Posterior cingulate gyrus (tissue), 11 donors: ENCODE measurements around the gene FAM240A.
A peak's percentile ranks its signal among the peaks of the same experiment; 100 is the strongest.

ENCODE experiments used
- DNase-seq, 10 donors: peaks; one replicate each; pipeline versions ENCODE4 v3.0.0 to v3.0.0-alpha.2; 2020 to 2021; ENCODE audit warnings: mixed read lengths in 3 of 10
- intact Hi-C: fragments of 100-400 bp; cut with DNase I; formaldehyde crosslinking; loops from one replicate; pipeline ENCODE4 v1.15.1; 2023

The FAM240A gene

DNA sequence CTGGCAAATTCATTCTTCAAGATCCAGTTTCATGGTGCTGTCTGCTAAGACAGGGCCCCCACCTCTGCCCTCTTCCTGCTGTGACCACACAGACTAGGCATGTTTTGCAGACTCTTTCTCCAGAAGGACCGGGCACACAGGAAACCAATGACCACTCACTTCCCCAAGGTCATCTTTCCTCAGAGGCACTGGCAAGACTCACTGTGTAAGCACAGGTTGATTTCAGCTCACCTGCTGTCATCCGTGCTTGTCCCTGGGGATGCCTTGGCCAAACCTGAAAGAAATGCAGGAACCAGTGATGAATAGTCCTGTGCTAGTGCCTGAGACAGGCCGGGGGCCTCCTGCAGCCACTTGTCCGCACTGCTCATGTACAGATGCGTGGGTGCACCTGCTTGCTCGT, 47.7 kb downstream of the FAM240A start:
- intact Hi-C loops = no loop called here

DNA sequence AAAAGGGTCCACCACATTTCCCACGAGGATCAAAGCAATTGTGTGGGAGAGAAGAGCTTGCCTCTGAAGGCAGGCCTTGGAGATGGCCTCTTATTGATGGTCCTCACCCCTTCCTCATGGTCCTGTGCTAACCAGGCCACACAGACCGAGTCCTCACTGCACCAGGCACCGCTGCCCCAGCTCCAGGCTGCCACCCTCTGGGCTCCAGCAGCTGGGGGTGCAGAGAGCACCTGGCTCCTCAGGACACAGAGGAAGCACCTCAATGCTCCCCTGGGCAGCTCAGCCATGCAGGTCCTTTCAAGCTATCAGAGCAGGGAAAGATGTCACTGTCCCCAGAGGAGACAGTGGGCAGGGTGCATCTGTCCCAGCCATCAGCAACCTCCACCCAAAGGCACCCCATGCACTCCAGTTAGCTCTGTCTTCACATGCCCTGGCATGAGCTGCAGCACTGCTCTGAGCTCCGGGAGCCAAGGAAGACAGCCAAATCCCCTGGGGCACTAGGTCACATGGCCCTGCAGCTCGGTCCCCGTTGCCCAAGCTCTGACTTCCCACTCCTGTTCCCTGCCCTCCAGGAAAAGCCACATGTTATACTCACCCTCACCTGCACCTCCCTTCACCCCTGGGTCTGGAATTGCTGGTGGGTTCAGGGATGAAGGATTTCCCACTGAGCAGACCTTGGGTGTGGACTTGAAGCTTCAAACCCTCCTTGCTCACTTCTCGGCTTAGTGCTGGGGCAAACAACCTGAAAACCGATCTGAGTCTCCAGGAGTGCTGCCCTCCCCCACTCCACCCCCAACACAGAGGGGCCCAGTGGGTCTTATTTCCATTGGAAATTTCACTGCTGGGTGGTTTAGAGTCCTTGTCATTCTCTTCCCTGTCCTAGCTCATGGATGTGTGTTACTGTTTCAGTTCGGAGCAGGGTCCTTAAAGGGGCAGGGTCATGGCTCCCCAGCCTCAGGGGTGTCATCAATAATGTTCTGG, 48.5 kb downstream of the FAM240A start:
- DNase-seq = peak in 3 of 10 donors; percentile 4 to 74 (median 59)
- intact Hi-C loops = no loop called here

More for the DNA sequence above, 47.7 kb downstream of the FAM240A start:
- DNase-seq = peak in 2 of 10 donors; percentile 3 to 9

DNA sequence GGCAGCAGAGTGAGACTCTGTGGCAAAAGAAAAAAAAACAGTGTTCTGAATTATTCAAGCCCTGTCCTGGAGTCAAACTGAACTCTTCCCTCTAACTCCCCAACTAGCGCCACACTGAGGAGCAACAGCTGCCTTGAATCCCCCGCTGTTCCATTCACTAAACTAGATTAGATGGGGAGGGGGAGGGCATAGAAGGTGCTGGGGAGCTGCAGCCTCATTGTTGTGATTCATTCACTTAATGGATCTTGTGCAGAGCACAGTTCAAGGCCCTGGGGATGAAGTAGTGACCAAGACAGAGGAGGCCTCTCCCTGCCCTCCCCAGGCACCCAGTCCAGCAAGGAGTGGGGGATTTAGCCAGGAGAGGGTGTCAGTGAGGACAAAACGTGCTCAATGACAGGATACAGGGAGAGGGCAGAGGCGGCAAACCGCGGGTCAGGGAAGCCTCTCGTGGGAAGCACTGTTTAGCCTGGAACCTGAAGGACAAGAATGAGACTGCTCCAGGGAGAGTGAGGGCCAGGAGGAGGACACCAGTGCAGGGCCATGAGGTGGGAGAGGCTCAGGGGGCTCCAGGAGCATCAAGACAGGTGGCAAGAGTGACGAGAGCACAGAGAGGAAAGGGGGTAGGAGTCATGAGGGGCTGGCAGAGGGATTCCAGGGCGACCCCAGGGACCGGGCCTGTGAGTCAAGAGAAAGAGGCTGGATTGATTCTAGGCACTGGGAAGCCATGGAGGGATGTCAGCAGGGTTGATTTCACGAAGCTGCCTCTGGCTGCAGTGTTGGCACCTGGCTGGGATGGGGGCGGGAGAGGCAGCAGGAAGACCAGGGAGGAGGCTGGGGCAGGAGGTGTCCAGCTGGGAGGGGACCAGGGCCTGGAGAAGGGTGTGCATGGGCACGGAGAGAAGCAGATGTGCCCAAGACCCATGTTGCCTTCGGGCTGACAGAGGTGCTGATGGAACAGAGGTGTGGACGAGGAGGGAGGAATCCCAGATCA, 49.7 kb downstream of the FAM240A start:
- peak in 3 of 10 donors; percentile 4 to 79 (median 77) for DNase-seq
- intact Hi-C loops = no loop called here

DNA sequence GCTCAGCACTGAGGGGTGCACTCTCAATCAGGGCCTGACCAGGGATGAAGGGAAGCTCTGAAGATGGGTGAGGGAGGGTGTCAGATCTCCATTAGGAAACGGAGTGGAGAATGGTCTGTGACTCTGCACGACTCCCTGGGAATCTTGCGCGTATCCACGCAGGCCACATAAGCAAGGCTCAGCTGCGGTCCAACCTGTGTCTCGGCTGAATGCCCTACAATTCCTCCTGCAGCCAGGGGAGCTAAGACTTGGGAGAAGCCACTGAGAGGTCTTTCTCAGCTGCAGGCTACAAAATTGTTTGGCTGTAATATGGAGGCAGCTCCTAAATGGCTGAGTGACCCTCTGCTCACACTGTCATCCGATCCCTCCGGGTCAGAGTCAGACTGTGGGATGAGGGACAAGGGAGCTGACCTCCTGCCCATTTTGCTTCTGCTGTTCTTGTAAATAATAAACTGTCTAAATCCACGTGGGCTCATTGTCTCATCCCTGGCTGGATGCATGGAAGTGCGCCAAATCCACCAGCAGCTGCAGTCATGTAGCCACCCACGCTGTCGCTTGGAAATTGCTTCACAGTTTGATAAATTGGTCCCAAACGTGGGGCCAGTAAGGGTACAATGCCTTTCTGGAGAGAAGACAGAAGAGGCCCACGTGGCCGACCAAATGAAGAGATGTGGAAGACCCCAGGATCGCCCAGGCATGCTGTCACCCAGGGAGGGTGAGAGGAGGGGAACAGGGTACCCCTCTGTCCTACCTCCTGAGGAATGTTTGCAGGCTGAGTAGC, 50.6 kb downstream of the FAM240A start:
- DNase-seq = peak; percentile 48 to 95 (median 75)
- intact Hi-C loops = no loop called here

DNA sequence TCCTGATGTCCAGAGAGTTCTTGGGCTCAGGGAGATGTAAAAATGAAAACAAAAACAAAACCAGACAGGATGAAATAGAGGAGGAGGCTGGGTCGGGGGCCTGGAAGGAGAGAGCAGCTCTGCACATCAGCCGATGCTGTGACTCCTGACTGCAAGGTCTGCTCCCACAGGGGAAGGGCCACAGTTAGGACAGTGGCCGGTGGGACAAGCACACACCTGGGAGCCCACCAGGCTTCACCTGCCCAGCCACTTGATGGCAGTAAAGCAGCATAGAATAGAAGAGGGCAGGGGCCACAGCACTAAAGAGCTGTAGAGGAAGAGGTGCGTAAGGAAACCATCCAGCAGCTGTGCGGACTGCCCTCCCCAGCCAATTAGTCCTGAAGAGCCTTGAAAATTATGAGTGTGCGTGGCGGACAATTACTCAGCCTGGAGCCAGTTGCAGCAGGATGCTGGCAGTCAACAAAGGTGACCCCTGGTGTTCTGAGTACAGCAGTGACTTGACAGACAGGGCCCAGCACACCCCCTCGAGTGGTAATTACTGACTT, 51.3 kb downstream of the FAM240A start:
- intact Hi-C loops = no loop called here
- peak in 4 of 10 donors; percentile 6 to 75 (median 39) for DNase-seq

DNA sequence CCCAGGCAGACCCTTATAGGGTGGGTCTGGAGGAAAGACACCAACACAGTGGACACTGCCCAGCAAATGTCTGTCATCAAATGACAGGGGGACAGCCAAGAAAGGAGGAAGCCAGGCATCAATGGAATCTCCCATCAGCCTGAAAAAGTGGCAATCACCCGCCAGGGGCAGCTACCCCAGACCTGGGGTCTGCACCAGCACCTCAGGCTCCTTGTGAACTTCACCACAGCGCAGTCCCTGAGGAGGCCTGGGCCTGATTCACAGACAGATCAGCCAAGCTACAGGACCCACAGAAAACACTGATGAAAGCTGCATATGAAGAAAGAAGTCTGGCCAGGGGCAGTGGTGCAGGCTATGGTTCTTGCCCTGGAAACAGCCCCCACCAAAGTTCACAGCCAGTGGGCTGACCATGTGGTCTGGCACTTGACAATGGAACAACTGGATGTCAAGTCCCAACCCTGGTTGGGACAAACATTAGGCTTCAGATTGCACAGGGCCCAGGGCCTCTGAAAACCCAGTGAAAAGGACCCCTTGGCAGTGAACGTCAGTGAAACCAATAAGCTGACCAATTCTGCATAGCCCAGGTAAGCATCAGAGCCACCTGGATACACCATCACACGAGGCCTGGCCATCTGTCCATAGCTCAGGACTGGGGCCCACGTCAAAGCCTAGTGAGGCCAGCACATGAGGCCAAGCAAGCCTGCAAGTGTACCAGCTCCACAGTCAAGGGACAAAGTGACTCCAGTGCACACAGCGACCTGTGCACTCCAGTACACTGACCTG, 52.1 kb downstream of the FAM240A start:
- intact Hi-C loops = no loop called here
- peak in 4 of 10 donors; percentile 5 to 83 (median 36) for DNase-seq

DNA sequence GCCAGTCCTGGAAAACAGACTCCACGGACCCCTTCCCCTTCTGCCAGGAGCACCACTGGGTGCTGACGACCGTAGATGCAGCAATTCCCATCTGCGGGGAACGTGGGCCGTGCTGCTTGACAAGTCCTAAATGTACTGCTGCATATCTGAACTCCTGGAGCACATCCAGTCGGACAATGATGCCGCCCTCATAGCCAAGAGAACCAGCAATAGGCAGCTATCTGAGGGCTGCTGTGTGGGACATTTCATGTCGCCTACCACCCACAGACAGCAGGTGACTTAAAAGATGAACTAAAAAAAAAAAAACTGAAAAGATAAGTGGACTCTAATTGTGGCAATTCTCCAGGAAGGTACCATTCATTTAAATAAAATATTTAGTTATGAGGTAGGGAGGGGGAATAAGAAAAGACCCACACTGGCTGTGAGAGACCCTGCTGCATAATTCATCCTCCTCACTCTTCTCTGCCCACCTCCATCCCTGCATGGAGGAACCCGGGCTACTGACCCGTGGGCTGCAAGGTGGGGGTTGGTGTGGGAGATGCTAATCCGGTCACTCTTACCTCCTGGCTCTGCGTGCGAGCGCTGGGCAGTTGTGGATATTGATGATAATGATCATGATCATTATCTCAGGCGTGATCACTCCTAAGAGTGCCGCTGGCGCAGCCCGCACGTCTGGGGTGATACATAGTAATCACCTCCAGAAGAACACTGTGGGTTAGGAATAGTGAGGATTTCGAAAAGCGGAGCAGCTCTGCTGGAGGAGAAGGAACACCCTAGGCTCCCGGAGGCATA, 52.8 kb downstream of the FAM240A start:
- peak in 6 of 10 donors; percentile 4 to 88 (median 44) for DNase-seq
- intact Hi-C loops = no loop called here

DNA sequence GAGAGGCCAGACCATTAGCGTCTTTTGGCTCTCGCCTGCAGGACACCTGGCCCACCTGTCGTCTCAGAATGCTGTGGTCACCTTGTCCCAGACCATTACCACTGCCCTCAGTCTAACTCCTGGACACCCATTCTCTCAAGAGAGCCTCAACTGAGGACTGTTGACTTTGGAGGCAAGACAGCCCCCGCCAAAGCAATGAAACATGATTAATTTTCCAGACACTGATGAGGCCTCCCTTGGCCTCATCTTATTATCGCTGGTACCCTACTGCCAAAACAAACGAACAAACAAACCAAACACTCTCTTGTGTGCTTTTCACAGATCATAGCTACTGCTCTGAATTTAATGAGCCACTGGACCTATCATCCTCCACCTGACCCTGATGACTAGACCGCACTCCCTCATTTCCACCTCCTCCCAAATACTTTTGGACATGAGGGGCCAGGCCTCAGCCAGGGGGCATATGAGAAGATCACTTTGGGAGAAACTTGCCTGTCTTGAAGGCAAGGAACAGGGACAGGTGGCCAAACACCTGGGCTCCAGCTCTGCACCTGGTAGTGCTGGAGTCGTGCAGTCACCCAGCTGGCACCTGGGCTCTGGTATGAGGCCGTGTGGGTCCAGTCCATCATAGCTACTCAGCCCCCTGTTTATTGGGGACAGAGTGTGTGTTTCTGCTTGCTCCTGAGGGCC, 53.6 kb downstream of the FAM240A start:
- peak in 5 of 10 donors; percentile 4 to 55 (median 14) for DNase-seq
- intact Hi-C loops = no loop called here

DNA sequence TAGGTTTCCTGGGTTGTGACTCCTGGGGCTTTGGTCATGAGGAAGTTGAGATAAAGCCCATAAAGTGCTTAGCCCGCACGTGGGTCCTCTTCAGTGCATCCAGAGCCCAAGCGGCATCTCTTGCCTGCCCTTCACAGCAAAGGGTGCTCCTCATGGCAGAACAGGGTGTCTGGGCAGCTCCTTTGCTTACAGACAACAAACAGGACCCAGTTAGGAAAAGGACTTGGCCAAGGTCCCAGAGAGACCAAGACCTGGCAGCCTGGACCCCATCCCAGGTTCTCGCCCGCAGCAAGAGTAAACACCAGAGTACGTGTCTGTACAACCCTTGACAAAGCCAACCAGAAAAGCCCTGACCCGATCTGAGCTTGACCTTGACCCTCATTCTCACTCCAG, 54.1 kb downstream of the FAM240A start:
- peak in 5 of 10 donors; percentile 2 to 47 (median 14) for DNase-seq

DNA sequence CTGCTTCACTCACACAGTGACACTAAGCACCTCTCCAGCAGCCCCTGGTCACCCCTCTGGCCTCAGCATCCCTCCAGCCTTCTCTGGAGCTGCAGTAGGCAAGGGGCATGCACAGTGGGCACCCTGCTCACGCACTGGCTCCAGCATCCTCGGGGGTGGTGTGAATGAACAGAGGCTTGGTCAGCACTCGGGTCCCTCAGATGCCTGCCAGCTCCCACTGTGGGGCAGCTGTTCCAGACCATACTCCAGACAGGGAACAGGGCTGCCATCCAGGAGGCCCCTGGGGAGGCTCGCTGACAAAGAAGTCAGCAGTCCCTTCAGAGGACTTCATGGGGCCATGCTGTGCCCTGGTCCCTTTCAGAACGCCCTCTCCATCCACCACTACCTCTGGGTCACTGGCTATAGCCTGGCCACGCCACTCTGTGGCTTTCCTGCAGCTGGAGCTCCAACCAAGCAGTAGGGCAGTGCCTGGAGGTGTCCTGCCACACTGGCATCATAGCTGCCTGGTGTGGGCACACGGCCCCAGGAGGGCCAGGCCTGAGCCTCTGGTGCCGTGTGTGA, 54.8 kb downstream of the FAM240A start:
- intact Hi-C loops = no loop called here
- peak in 8 of 10 donors; percentile 3 to 79 (median 10) for DNase-seq

More for the DNA sequence above, 54.1 kb downstream of the FAM240A start:
- intact Hi-C loops = no loop called here

GRCh38 chr3:46667657-46668056, 55.3 kb downstream of the FAM240A start:
- intact Hi-C loops = no loop called here
- DNase-seq = peak in 6 of 10 donors; percentile 1 to 65 (median 6)

- DNase-seq = peak in 8 of 10 donors; percentile 4 to 78 (median 8)
- intact Hi-C loops = no loop called here
Observed at GRCh38 chr3:46668116-46668515, 55.8 kb downstream of the FAM240A start.

DNA sequence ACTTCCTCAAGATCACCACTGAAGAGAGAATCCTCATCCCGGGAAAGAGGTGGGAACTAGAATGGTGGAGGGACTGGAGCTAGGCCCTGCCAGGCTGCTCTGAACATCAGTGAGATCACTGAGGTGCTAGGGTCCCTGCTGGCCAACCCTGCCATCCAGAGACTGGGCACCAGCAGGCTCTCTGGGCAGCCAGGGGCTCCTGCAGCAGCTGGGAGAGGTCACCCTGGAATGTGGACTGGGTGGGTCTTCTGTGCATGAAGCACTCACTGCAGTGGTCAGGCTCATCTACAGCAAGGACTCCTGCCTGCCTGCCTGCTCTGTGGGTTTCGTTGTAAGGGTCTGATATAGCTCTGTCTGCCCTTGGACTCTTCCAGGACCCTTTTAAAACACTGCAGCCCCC, 56.3 kb downstream of the FAM240A start:
- intact Hi-C loops = no loop called here
- peak in 8 of 10 donors; percentile 3 to 77 (median 6) for DNase-seq

DNA sequence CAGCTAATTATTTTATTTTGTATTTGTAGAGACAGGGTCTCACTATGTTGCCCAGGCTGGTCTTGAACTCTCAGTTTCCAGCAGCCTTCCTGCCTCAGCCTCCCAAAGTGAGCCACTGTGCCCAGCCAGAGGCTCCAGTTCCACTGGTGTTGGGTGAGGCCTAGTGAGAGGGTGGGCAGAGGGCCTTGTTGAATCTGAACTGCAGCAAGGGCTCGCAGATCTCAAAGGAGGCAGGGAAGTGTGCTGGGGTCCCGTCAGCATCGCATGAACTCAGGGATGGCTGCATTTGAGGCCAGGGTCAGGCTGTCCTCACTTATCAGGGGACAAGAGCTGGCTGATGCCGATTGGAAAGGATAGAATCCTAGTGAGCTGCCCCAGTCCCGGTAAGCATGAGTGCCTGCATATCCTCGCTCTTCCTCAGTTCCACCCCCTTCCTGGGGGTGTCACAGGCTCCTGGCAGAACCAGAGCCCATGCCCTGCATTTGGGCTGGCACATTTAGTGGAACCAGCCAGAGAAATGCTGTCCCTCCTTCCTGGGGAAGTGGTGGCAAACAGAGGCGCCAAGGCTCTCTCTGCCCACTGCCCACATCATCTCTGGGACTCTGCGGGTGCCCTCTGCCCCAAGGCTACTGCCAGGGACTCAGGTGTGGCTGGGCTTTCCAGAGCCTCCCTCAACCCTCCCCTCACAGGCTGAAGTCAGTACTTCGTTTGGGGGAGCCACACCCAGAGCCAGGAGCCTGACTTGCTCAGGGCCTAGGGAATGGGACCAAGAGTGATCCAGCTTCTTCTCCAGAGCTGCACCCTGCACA, 57.1 kb downstream of the FAM240A start:
- intact Hi-C loops = no loop called here
- DNase-seq = peak in 8 of 10 donors; percentile 5 to 75 (median 10)

DNA sequence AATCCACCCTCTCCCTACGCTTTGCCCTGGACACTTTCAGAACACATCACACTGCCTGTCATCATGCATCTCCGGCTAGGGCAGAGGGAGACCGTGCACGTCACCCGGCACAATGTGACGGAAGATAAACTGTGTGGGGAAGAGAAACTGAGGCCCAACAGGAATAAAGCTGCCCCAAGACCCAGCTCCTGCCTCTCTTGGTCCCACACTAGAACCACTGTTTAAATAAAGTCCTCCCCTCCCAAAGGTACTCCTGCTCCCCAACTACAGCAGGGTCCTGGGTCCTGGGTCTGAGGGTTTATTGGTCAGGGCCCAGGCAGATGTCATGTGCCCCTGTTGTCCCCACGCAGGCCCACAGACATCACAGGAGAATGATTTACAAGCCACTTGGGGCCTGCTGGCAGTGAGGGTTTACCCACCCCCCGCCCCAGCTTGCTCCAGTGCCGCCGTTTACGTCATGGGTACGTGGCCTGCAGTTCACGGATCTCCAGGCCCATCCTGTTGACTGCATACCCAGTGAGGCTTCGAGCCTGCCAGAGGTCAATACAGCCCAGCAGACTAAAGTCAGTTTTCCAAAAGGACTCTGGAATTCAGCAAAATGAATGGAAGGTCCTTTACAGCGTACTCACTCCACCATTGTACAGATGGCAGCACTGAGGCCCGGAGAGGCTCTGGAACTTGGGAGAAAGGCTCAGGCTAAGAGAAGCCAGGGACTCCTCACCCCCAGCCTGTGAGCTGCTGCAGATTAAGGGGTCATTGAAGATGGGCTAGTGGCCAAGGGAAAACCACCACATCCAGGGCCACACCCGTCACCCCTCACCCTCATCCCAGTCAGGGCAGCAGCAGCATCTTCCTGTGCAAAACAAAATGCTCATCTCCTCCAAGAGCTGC, 57.9 kb downstream of the FAM240A start:
- intact Hi-C loops = no loop called here
- peak in 6 of 10 donors; percentile 1 to 44 (median 4) for DNase-seq
